Inflammatory macrophage (primary cell): Measurements from ENCODE around the gene CDKN1C.
A peak's percentile ranks its signal among the peaks of the same experiment; 100 is the strongest.

Source experiments
- DNase-seq, 2 donors: peaks; one replicate each; pipeline ENCODE4 v3.0.0-alpha.2; 2020 to 2022

The CDKN1C gene

DNA sequence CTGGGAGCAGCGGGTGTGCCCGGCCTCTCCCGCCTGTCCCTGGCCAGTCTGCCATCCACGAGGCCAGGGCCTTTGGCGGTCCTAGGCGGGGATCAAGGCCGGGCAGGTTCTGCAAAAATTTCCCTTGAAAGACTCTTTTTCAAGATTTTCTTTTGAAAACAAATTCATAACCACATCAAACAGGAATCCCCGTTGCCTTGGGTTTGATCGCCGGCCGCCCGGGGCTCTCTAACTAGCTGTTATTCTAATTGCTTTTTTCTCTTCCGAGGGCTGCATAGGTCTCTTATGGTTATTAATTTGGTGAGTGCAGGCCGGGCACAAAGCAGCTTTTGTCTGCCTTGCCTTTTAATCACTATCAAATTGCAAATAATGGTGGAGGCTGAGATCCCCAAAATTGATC, 42.0 kb downstream of the CDKN1C start:
- DNase-seq, result no peak

DNA sequence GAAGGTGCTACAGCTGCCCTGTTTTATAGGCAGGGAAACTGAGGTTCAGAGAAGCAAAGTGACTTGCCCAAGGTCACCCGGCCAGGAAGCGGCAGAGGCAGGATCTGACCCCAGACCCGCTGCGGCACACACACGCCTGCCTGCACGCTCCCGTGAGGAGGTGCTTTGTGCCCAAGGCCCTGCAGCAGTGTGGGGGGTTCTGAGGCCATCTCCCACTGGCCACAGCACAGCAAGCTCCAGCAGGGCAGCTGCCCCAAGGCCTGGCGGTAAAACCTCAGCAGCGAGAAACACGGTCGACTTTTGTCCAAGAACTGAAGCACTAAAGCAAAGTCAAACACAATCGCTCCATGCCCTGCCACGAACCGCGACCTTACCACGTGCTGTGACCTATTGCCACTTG, 42.7 kb downstream of the CDKN1C start:
- DNase-seq, result no peak

DNA sequence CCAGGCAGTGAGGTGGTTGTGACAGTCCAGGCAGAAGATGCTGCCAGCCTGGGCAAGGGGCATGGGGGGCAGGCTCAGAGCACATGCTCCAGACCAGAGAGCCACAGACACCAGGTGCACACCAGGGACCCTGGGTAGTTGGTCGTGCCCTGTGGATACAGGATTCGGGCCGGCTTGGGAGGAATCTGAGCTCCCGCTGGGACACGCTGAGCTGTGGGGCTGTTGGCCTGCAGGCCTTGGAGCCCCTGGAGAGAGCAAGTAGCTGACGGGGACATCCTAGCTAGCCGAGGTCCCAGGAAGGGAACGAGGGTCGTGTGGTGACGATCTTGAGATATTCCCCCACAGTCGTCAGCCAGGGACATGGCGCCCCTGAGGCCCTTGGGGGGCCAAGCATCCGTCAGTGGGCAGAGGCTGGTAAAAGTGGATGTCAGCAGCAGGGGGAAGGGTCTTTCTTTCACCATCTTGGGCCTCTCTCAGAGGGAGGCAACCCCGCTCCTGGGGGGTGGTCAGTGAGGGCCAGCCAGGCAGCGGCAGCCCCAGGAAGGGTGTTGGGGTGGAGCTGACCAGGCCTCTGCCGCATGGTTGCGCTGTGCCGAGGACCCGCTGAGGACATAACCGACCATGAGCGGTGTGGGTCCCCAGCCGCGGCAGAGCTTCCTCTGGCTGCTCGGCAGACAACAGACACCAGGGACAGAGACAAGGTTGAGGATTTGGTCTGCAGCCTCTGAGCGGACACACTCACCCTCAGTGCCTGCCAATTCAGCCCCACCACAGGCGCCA, 44.0 kb downstream of the CDKN1C start:
- DNase-seq, result no peak

DNA sequence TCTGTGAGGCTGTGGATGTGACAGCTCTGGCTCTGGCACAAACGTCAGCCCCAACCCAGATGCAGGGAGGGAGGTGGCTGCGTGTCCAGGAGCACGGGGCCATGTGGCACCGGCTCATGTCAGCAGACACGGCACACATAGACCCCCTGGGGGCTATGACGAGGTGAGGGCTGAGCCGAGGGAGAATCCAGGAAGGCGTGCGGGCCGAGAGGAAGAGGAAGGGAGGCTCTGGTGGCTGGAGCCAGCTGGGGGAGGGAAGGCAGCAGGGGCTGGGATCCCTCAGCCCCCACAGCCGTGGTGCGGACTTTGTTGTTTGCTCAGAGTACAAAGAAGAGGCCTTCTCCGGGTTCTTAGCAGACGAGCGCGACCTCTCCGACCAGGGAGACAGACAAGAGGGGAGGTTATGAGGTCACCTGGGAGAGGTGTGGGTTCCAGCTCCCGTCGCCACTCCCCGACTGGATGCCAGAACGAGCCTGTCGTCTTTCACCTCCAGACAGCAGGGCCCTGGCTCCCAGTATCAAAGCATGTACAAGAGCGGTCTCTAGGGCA, 46.1 kb downstream of the CDKN1C start:
- DNase-seq, result no peak

DNA sequence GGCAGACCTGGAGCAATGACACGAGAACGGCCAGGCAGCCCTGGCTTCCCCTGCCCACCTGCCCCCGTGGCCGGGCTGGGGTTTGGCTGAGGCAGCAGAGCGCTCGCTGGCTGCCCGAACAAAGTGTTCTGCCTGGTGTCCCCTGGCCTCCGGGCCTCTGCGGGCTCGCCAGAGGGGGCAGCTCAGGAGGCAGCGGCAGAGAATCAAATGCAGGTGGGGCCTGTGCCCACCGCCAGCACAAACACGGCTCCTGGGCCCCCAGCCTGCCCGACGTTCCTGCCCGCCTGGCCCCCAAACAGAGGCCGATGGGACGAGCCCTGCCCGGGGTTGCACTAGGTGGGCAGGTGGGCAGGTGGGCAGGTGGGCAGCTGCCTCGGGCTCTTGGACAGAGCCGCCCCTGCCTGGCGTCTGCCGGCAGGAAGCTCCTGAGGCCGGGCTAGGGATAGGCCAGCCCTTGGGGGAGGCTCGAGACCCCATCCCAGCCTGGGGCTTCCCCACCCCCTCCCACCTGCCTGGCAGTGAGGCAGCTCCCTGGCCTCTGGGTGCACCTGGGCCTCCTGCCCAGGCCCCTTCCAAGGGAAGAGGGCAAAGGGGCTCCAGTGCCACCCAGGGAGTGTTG, 46.8 kb downstream of the CDKN1C start:
- no peak for DNase-seq

DNA sequence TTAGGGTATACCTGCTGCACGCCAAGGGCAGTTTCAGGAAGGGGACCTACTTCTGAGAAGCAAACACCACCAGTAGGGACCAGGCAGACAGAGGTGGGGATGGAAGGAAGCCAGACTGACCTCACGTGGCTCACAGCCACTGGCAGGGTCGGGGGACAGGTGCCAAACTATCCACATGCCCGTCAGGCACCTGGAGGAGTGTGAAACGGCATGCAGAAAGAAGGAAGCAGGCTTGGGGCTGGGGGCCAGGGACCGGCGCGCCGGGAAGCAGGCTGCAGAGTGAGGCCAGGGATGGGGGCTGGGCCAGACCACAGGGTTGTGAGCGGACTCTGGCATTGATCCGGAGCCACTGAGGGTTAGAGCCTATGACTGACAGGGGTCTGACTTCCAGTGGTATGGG, 47.5 kb downstream of the CDKN1C start:
- no peak for DNase-seq

DNA sequence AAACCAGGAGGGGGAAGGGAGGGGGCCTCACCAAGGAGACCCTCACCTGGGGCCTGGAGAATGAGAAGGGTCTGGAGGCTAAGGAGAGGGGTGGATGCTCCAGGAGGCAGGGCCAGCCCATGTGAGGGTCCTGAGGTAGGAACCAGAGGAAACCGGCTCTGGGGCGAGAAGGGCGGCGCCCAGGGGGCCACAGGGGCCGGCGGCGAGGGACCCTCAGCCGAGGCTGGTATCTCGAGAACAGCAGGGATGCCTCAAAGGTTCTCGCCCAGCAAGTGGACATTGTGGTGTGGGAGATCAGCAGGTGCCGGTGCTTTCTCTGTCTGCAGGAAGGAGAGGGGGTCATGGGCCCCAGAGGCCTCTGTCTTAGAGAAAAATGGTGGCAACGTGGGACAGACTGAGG, 47.9 kb downstream of the CDKN1C start:
- no peak for DNase-seq

DNA sequence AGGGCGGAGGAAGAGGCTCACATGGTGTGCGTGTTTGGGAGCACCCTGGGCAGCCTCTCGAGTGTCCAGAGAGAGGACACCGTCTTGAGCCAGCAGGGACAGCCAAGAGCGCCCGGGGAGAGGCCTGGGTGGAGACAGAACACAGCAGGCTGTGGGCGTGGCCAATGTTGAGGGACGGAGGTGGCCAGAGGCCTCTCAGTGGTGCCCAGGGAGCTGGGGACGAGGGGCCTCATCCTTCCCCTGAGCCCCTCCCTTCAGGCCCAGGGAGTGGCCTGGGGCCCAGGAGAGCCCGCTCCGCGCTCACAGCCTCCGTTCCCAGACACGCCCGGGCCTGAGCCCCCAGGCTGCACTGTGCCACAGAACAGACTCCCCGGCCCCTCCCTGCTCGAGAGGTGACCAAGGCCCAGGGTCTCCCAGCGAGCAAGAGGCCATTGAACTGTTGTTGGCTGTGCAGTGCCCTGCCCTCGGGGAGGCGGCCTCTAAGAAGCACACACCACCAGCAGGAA, 48.4 kb downstream of the CDKN1C start:
- peak; percentile 26 to 37 for DNase-seq

DNA sequence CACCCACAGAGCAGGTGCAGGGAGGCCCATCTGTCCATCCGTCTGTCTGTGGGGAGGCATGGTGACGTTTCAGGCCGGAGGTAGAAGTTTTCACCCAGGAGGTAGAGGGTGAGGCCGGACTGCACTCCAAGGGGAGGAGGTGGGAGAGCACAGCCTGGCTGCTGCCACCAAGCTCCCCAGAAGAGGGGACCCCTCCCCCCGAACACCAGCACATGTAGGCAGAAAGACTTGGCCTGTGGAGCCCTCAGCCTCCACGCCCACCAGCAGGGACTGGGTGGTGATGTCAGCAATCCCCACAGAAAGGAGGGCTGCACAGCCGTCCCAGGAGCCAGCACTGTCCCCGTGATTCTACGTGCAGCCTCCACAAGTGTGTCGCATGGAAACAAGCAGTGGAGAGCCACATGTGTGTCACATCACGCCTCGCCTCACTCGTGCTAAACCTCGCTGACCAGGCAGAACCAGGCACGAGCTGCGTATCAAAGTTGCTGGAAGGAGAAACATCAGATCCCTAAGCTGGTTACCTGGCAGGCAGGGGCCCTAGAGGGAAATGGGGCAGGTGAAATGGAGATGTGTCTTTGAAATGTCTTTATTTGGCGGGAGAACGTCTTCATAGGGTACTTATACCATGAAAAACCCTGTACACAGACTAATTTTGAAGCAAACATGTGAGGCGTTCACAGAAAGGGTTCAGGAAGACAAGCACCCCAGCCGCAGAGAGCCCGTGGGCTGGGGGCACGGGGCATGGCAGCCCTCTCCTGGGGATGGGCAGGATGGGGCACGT, 49.1 kb downstream of the CDKN1C start:
- DNase-seq, result no peak

DNA sequence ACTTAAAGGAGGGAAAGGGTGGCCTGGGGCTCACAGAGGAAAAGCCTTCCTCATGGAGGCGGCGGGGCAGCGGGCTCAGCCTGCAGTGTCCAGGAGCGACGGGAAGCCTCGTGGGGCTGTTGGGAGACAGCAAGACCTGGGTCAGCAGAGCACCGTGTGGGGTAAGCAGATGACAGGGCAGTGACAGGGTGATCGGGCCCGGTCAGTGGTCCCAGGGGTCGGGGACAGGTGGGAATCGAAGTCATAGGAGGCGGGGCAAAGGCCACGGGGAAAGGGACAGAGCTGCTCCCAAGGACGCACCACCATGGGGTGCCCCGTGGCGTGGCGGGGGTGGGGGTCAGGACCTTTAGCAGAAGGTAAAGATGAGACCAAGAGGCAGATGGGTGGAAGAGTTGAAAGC, 49.8 kb downstream of the CDKN1C start:
- DNase-seq, result no peak

DNA sequence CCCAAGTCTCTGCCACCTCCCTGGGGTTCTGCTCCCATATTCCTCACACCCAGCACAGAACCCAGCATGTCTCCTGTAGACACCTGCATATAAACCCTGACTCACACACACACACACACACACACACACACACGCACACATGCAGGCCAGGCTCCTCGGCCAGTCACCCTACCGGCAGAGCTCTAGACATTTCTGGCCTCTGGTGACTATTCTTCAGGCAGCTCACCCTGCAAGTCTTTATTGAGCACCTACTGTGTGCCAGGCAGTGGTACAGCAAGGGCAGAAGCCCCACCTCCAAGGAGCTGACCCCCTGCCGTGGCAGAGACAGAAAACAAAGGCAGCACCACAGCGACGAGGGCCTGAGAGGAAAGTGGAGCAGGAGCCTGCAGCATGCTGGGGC, 50.3 kb downstream of the CDKN1C start:
- no peak for DNase-seq

DNA sequence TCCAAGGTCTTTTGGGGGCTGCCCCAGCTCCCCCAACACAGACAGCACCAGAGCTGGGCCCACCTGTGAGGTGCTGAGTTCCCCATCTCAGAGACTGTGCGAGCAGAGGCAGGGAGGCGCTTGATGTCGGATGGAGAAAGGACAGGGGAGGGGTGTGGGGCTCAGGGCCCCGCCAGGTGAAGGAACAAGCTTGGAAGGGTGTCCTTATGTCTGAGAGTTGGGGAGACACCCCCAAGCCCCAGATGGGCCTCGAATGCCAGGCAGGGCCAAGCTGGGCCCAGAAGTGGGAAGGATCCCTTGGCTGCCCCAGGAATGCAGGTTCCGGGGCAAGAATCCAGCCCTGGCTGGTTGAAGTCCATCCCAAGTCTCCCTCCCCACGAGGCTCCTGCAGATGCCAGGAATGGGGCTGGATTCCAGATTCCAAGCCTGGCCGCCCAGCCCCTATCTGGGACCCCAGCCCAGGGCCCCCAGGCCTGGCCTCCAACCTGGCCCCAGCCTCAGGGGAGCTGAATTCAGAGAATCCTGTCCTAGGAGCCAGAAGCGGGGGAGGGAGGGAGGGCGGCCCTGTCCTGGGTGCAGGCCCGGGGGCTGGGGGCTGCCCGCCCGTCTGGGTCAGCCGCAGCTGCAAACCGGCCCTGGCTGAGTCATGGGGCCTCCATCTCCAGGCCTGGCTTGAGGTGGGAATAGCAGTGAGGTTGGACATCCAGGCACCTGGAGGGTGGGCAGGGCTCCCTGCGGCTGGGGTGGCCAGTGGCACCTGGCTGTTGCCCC, 50.9 kb downstream of the CDKN1C start:
- DNase-seq, result no peak

DNA sequence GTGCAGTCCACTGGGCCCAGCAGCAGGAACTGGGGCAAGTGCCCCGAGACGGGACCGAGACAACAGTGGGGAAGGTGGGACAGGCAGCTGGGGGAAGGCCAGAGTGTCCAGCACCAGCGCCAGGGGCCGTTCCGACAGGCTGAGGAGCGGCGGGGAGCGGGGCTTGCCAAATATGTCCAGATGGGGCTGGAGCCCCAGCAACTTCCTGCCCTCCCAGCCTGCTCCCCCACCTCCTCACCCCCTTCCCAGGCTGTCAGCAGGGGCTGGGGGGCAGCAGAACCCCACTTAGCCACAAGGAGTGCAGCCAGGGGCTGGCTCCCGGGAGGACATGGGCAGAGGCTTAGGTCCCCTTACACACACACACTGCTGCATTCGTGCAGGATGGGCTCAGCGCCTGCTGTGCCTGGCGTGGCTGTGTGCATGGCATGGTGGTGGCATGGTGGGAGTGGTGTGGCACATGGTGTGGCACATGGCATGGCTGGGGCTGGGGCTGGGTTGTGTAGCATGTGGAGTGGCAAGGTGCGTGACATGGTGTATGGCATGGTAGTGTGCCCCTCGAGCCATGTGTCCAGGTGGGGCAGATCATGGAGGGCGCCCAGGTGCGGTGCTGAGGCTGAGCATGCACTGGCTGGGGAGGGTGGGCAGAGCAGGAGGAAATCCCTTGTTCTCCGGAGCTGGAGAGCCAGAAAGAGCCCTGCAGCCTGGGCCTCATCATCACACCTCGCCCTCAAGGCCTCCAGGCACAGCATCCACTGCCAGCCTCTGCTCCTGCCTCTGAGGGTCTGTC, 51.7 kb downstream of the CDKN1C start:
- no peak for DNase-seq
